NB4 (cell line): ENCODE results near the gene PLPPR1.

Experiments used
- DNase-seq: peaks from one replicate; pipeline ENCODE4 v3.0.0; 2010; ENCODE audit warnings: low read depth
- H3K4me3 ChIP-seq: one replicate; pipeline ENCODE4 v1.5.1; 2011; ENCODE audit warnings: mild to moderate bottlenecking, low read depth, low read length, moderate library complexity
- CTCF ChIP-seq: IDR thresholded peaks from one replicate; pipeline ENCODE4 v1.5.1; 2012; ENCODE audit warnings: low read depth, low read length
- MAX ChIP-seq: IDR thresholded peaks from 2 replicates; pipeline ENCODE4 v1.6.1; 2011; ENCODE audit warnings: low read depth, low read length
- MYC ChIP-seq: IDR thresholded peaks from 2 replicates; pipeline ENCODE4 v1.6.1; 2011; ENCODE audit warnings: low read depth, low read length
- POLR2A ChIP-seq: IDR thresholded peaks from 2 replicates; pipeline ENCODE4 v1.6.1; 2011; ENCODE audit warnings: mild to moderate bottlenecking; ENCODE audit not compliant: insufficient read length; ENCODE audit errors: extremely low read depth

Gene PLPPR1

GRCh38 chr9:101333926-101334702 lies 305.6 kb downstream of the PLPPR1 start:
- no peak for TF ChIP-seq MYC
- no peak for TF ChIP-seq MAX
- no peak for TF ChIP-seq CTCF
- no peak for TF ChIP-seq POLR2A
- H3K4me3 ChIP-seq: no peak overlapping the region
- no peak for DNase-seq

- DNase-seq: no peak
- no peak overlapping the region for H3K4me3 ChIP-seq
- TF ChIP-seq MYC: no peak
- no peak for TF ChIP-seq POLR2A
- no peak for TF ChIP-seq MAX
- TF ChIP-seq CTCF: no peak
Measured at GRCh38 chr9:101336091-101336490, 307.6 kb downstream of the PLPPR1 start.

GRCh38 chr9:101337237-101337636 lies 308.7 kb downstream of the PLPPR1 start:
- no peak overlapping the region for H3K4me3 ChIP-seq
- no peak for DNase-seq
- no peak for TF ChIP-seq CTCF
- no peak for TF ChIP-seq POLR2A
- no peak for TF ChIP-seq MYC
- no peak for TF ChIP-seq MAX

GRCh38 chr9:101341958-101342357 lies 313.4 kb downstream of the PLPPR1 start:
- DNase-seq: no peak
- no peak overlapping the region for H3K4me3 ChIP-seq

GRCh38 chr9:101342595-101342994 lies 314.1 kb downstream of the PLPPR1 start:
- DNase-seq: no peak
- TF ChIP-seq MYC (no peak), CTCF (no peak), MAX (no peak), POLR2A (no peak)
- no peak overlapping the region for H3K4me3 ChIP-seq

More at GRCh38 chr9:101341958-101342357, 313.4 kb downstream of the PLPPR1 start:
- TF ChIP-seq POLR2A (no peak), CTCF (no peak), MYC (no peak)
